Heart left ventricle (tissue), 16 donors: ENCODE data around the gene STK38L. TPM values are rescaled to one million over a fixed set of nuclear protein-coding genes. Genes with fewer than 3 reads are reported as not detected.

ENCODE experiments used
- ATAC-seq, 4 donors: fragments of 200-7000 bp; cut with Tn5 transposase; one replicate each; pipeline ENCODE4 v1.9.1; 2020 to 2022; ENCODE audit warnings: moderate library complexity in 4 of 4, mild to moderate bottlenecking in 3 of 4, moderate number of reproducible peaks in 1 of 4
- DNase-seq, 5 donors: peaks; one replicate each; pipeline ENCODE4 v3.0.0-alpha.2; 2020
- H3K27ac ChIP-seq, 12 donors: fragments of 200-600 bp; sonication (generic) in 4 of 12; one replicate each; pipeline versions ENCODE4 v1.5.0 to v1.8.0; 2016 to 2022; ENCODE audit warnings: mild to moderate bottlenecking in 2 of 12
- H3K27me3 ChIP-seq, 9 donors: fragments of 200-600 bp; sonication (generic) in 2 of 9; one replicate each; pipeline versions ENCODE4 v1.5.1 to v1.8.0; 2016 to 2022; ENCODE audit warnings: mild to moderate bottlenecking in 3 of 9
- H3K36me3 ChIP-seq, 9 donors: fragments of 200-600 bp; sonication (generic) in 2 of 9; one replicate each; pipeline versions ENCODE4 v1.5.0 to v1.8.0; 2018 to 2022; ENCODE audit warnings: mild to moderate bottlenecking in 2 of 9
- H3K4me1 ChIP-seq, 12 donors: fragments of 200-600 bp; sonication (generic) in 4 of 12; one replicate each; pipeline versions ENCODE4 v1.5.0 to v1.8.0; 2016 to 2022; ENCODE audit warnings: mild to moderate bottlenecking in 3 of 12
- H3K4me3 ChIP-seq, 12 donors: fragments of 200-600 bp; sonication (generic) in 4 of 12; one replicate each; pipeline versions ENCODE4 v1.5.0 to v1.8.0; 2017 to 2022; ENCODE audit warnings: mild to moderate bottlenecking in 9 of 12, moderate library complexity in 4 of 12
- H3K9me3 ChIP-seq, 12 donors: fragments of 200-600 bp; sonication (generic) in 4 of 12; one replicate each; pipeline versions ENCODE4 v1.5.0 to v1.8.0; 2016 to 2022; ENCODE audit warnings: mild to moderate bottlenecking in 1 of 12
- CTCF ChIP-seq, 12 donors: fragments of 200-600 bp; sonication (generic) in 4 of 12; IDR thresholded peaks; one replicate each; pipeline versions ENCODE4 v1.5.0 to v1.8.0; 2018 to 2022; ENCODE audit warnings: antibody characterized with exemption in 12 of 12, mild to moderate bottlenecking in 5 of 12
- POLR2A ChIP-seq, 2 donors: fragments of 450-650 bp; IDR thresholded peaks; one replicate each; pipeline ENCODE4 v1.6.1; 2017; ENCODE audit warnings: antibody characterized with exemption in 2 of 2, mild to moderate bottlenecking in 2 of 2, moderate library complexity in 2 of 2
- WGBS, 4 donors: extraction: QIAGEN DNeasy Blood & Tissue Kit in 2 of 4; methylation state at CpG; one replicate each; pipeline versions ENCODE4 v1.1.5 to v1.1.7; 2013 to 2018; 5-methylcytosine and 5-hydroxymethylcytosine counted together
- intact Hi-C, 10 donors: fragments of 100-400 bp; cut with DNase I; formaldehyde crosslinking; loops; one replicate each; pipeline versions ENCODE4 v1.11.1 to v1.14.2; 2022
- polyA plus RNA-seq, 2 donors: library from polyadenylated mRNA; stranded (reverse); fragments of 200-250 nt; gene quantifications; one replicate each; pipeline ENCODE4 v1.2.3, GENCODE V29; 2013
- total RNA-seq, 9 donors: library from RNA; depleted of rRNA in 2 of 9; stranded (reverse); fragments of >200 nt in 2 of 9; fragmentation: NEBNext Ultra II Directional in 3 of 9; extraction: Animal tissue kit (Norgen Biotek cat#: 25700) in 3 of 9; gene quantifications; one replicate each; pipeline versions ENCODE4 v1.1.0 to v1.2.4, GENCODE V29; 2016 to 2023
- donor health status: ischemic (EF 13 %, LVEDD 7.1; RV severe dilation, severe dysfunction).
- donor health status: healthy with polysubstance abuse.
- donor health status: DM: no; HTN: yes; CAD: no.
- donor health status: DM: no; HTN: no; CAD: no.
- donor health status: ischemic (EF 25% LVEDD 6.9; RV normal size, moderate dysfunction).
- donor health status: ischemic (EF 25% LVEDD 5.7; RV mildly dilated, moderate dysfunction).
- donor health status: healthy.
- donor health status: DM: yes; HTN: yes; CAD: no.
- donor health status: ischemic (EF 35%, LVEDD 5.7; RV mildly dilated, moderate dysfunction).
- donor health status: nonischemic (EF 11% LVEDD 7.7; RV severe dilation, severe dysfunction).
- donor health status: DM: yes; HTN: yes; CAD: no.
- donor health status: PGD.
- donor health status: ischemic (EF 29% LVEDD 5.4; RV normal size, mild dysfunction).
- donor health status: nonischemic (EF 23%, LVEDD 6.1; RV moderate dilation, normal function).

Gene STK38L
- total and polyA plus RNA-seq, 11 donors = 21.1 to 142 (median 55.2) TPM

- Histone ChIP-seq H3K27ac (no peak overlapping the region), H3K4me1 (peaks cover 0 to 30% (median 6%) of the 10 kb centered on the region in 12 donors), H3K4me3 (peak overlapping the region in 7 of 12 donors; percentile 59 to 78 (median 67)), H3K9me3 (no peaks in the 10 kb centered on the region), H3K36me3 (no peaks in the 10 kb centered on the region), H3K27me3 (peaks cover 0 to 6% (median 0%) of the 10 kb centered on the region in 9 donors)
- no peak for ATAC-seq
- no peak for DNase-seq
- WGBS, 4 donors = 78 to 87% (median 84%) methylated on average over 7 of the region's 7 CpGs
- TF ChIP-seq POLR2A (IDR thresholded peaks at IDR 0.05) = no peak
- no peak for TF ChIP-seq CTCF (IDR thresholded peaks at IDR 0.05)
- intact Hi-C loops = loop anchor here in 5 of 10 donors (10.0 kb wide), 3 partner anchors 321 to 341 kb away; no protein-coding TSS in a partner anchor
These were observed 90.1 kb downstream of the STK38L start for GRCh38 chr12:27334042-27334720.

GRCh38 chr12:27334721-27335082, 90.6 kb downstream of the STK38L start:
- H3K27me3 ChIP-seq = peaks cover 0 to 6% (median 0%) of the 10 kb centered on the region in 9 donors
- H3K4me1 ChIP-seq = peaks cover 0 to 30% (median 6%) of the 10 kb centered on the region in 12 donors
- intact Hi-C loops = loop anchor here in 5 of 10 donors (10.0 kb wide), 3 partner anchors 320 to 340 kb away; no protein-coding TSS in a partner anchor
- no peak for TF ChIP-seq POLR2A (IDR thresholded peaks at IDR 0.05)
- TF ChIP-seq CTCF (IDR thresholded peaks at IDR 0.05) = no peak
- ATAC-seq = no peak
- H3K27ac ChIP-seq = no peak overlapping the region
- H3K9me3 ChIP-seq = no peaks in the 10 kb centered on the region
- WGBS, 4 donors = 67 to 78% (median 71%) methylated on average over 6 of the region's 6 CpGs
- H3K4me3 ChIP-seq = no peak overlapping the region
- DNase-seq = no peak
- H3K36me3 ChIP-seq = no peaks in the 10 kb centered on the region

- Histone ChIP-seq H3K27me3 (peaks cover 0 to 6% (median 0%) of the 10 kb centered on the region in 9 donors), H3K27ac (no peak overlapping the region), H3K36me3 (no peaks in the 10 kb centered on the region), H3K9me3 (no peaks in the 10 kb centered on the region), H3K4me3 (no peak overlapping the region), H3K4me1 (peaks cover 0 to 27% (median 6%) of the 10 kb centered on the region in 12 donors)
- TF ChIP-seq POLR2A (IDR thresholded peaks at IDR 0.05) (no peak), CTCF (IDR thresholded peaks at IDR 0.05) (no peak)
- no peak for ATAC-seq
- 82 to 86% (median 84%) methylated on average over 5 of the region's 5 CpGs for WGBS, 4 donors
- DNase-seq = no peak
- intact Hi-C loops = loop anchor here in 5 of 10 donors (10.0 kb wide), 3 partner anchors 319 to 339 kb away; no protein-coding TSS in a partner anchor
These were observed 91.5 kb downstream of the STK38L start for GRCh38 chr12:27335364-27336281.

- WGBS, 4 donors = 95 to 100% (median 97%) methylated on average over 2 of the region's 2 CpGs
- intact Hi-C loops = loop anchor here in 5 of 10 donors (10.0 kb wide), 3 partner anchors 319 to 339 kb away; no protein-coding TSS in a partner anchor
These were observed 92.2 kb downstream of the STK38L start for GRCh38 chr12:27336282-27336653.

More at GRCh38 chr12:27336282-27336653, 92.2 kb downstream of the STK38L start:
- Histone ChIP-seq H3K27me3 (peaks cover 0 to 6% (median 0%) of the 10 kb centered on the region in 9 donors), H3K36me3 (no peaks in the 10 kb centered on the region), H3K4me1 (peaks cover 0 to 21% (median 6%) of the 10 kb centered on the region in 12 donors), H3K9me3 (no peaks in the 10 kb centered on the region), H3K27ac (no peak overlapping the region), H3K4me3 (no peak overlapping the region)
- TF ChIP-seq CTCF (IDR thresholded peaks at IDR 0.05) = no peak
- no peak for TF ChIP-seq POLR2A (IDR thresholded peaks at IDR 0.05)
- ATAC-seq = no peak
- no peak for DNase-seq
